ENCODE measurements around the gene NOS1AP. TPM values are rescaled to one million over a fixed set of nuclear protein-coding genes. Genes with fewer than 3 reads are reported as not detected.

The NOS1AP gene
- total RNA-seq, 3 donors from 2014 or later, result 11.8 to 17.4 (median 14.3) TPM

DNA sequence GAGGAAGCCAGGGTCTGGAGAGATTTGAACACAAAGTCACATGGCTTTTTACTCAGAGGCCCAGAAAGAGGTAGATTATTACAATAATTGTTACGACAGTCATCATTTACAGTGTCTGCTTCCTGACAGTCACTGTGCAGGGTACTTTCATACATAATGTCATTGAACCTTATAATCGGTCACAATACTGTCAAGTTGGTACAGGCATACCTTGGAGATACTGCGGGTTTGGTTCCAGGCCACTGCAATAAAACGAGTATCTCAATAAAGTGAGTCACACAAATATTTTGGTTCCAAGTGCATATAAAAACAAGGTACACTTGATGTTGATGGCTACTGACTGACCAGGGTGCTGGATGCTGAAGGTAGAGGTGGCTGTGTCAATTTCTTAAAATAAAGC, 112.6 kb downstream of the NOS1AP start:
- H3K9me3 ChIP-seq, result no peaks in the 10 kb centered on the region
- no peak for ATAC-seq
- H3K4me3 ChIP-seq, result no peak overlapping the region
- DNase-seq, result no peak
- TF ChIP-seq, protein P1, sequence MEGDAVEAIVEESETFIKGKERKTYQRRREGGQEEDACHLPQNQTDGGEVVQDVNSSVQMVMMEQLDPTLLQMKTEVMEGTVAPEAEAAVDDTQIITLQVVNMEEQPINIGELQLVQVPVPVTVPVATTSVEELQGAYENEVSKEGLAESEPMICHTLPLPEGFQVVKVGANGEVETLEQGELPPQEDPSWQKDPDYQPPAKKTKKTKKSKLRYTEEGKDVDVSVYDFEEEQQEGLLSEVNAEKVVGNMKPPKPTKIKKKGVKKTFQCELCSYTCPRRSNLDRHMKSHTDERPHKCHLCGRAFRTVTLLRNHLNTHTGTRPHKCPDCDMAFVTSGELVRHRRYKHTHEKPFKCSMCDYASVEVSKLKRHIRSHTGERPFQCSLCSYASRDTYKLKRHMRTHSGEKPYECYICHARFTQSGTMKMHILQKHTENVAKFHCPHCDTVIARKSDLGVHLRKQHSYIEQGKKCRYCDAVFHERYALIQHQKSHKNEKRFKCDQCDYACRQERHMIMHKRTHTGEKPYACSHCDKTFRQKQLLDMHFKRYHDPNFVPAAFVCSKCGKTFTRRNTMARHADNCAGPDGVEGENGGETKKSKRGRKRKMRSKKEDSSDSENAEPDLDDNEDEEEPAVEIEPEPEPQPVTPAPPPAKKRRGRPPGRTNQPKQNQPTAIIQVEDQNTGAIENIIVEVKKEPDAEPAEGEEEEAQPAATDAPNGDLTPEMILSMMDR (IDR thresholded peaks at IDR 0.05), result no peak
- intact Hi-C loops (cut with DNase I, micrococcal nuclease), result no loop called here
- H3K36me3 ChIP-seq (ENCODE audit: low read depth), result no peaks in the 10 kb centered on the region
- peaks cover 8% of the 10 kb centered on the region for H3K4me1 ChIP-seq (ENCODE audit: low read depth)

DNA sequence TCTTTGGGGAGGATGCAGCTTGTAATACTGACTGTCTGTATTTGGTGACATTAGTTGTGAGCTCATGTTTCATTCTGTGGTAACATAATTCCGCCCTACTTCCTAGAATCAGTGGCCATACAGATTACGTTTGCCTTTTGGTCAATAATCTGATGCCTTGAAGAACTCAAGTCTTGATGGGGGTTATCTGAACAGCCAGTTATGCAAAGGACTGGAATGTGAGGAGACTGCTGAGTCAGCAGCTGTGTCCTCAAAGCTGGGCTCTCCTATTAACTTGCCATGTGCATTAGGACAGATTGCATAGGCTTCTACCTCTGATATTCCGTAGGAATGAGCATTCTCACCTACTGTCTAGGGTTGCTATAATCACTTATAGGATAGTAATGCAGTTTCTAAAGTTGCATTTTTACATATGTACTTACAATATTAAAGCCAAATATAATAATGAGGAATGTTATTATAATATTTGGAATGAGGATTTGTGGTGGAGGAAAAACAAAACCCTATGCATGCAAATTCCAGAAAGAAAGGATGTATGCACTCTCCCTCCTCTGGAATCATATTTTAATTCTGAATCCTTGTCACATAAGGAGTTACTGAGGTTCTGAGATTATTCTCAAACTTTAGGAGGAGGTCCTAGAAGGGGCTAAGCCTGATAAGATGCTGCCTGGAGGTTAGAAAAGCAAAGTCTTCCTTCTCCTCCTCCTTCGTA, 116.0 kb downstream of the NOS1AP start:
- Histone ChIP-seq H3K4me1 (ENCODE audit: low read depth) (no peaks in the 10 kb centered on the region), H3K9me3 (no peaks in the 10 kb centered on the region), H3K36me3 (ENCODE audit: low read depth) (no peaks in the 10 kb centered on the region), H3K4me3 (no peak overlapping the region)
- ATAC-seq (no peak), DNase-seq (no peak)
- TF ChIP-seq, protein P1 (IDR thresholded peaks at IDR 0.05), result no peak
- intact Hi-C loops (cut with DNase I, micrococcal nuclease), result no loop called here

DNA sequence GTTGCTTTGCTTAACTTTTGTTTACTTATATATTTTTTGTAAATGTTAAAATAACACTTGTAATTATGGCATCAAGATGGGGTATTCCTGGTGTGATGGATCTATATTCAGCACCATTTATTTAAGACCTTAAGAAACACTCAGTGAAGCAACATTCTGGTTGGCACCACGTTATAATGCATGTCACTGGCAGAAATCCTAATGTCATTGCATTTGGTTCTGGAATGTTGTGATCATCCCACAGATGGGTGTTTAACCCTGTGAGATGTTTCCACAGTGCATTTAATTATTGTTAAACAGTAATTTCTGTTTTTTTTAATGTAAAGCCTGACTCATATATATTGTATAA, 116.5 kb downstream of the NOS1AP start:
- no peaks in the 10 kb centered on the region for H3K4me1 ChIP-seq (ENCODE audit: low read depth)
- intact Hi-C loops (cut with DNase I, micrococcal nuclease), result no loop called here
- no peak overlapping the region for H3K4me3 ChIP-seq
- ATAC-seq (no peak), DNase-seq (no peak)
- H3K9me3 ChIP-seq, result no peaks in the 10 kb centered on the region
- H3K36me3 ChIP-seq (ENCODE audit: low read depth), result no peaks in the 10 kb centered on the region
- TF ChIP-seq, protein P1 (IDR thresholded peaks at IDR 0.05), result no peak

DNA sequence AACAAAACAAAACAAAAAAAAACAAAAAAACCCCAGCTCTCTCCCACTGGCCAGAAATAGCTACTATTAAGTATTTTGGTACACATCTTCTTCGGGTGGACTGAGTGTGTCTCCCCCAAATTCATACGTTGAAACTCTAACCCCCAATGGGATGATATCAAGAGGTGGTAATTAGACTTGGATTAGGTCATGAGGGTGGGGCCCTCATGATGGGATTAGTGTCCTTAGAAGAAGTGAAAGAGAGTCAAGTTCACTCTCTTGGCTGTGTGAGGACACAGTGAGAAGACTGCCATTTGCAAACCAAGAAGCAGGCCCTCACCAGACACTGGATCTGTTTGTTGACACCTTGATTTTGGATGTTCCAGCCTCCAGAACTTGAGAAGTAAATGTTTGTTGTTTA, 116.9 kb downstream of the NOS1AP start:
- Histone ChIP-seq H3K4me1 (ENCODE audit: low read depth) (no peaks in the 10 kb centered on the region), H3K36me3 (ENCODE audit: low read depth) (no peaks in the 10 kb centered on the region), H3K4me3 (no peak overlapping the region), H3K9me3 (no peaks in the 10 kb centered on the region)
- TF ChIP-seq, protein P1 (IDR thresholded peaks at IDR 0.05), result no peak
- ATAC-seq (no peak), DNase-seq (no peak)
- intact Hi-C loops (cut with DNase I, micrococcal nuclease), result no loop called here

DNA sequence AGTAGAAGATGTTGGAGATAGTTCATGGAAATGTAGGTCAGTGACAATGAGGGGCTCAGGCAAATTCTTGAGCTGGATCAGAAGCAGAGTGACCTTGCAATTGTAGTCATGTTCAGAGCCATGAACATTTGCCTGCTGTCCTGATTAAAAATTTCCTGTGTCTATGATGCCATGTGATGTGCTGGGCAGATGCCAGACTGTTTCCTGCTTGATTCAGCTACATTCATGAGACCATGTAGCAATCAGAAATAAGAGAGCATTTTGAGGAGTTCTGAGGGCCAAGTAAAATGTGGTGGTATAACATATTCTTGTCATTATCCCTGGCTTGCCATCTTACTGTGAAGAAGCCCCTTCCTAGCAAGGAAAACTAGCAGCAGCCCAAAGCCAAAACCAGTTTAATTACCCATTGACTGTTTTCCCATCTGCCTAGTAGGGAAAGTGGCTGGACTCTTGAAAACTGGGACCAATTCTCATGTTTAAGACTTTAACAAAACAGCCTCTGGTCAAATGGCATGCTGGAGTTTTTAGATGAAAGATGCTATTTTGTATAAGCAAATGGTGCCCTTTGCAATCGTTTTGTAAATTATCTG, 118.3 kb downstream of the NOS1AP start:
- Histone ChIP-seq H3K36me3 (ENCODE audit: low read depth) (no peaks in the 10 kb centered on the region), H3K9me3 (no peaks in the 10 kb centered on the region), H3K4me3 (no peak overlapping the region), H3K4me1 (ENCODE audit: low read depth) (peaks cover 6% of the 10 kb centered on the region)
- intact Hi-C loops (cut with DNase I, micrococcal nuclease), result no loop called here
- DNase-seq (no peak), ATAC-seq (no peak)
- TF ChIP-seq, protein P1 (IDR thresholded peaks at IDR 0.05), result no peak

Measured in mucosa of descending colon (tissue), 3 donors.